Right atrium auricular region (tissue), 2 donors: Measurements from ENCODE around the gene TNNI3K. TPM values are rescaled to one million over a fixed set of nuclear protein-coding genes. Genes with fewer than 3 reads are reported as not detected.
"Not testable (repeated sequence)": the region's sequence is repeated elsewhere in the genome, so short reads cannot be mapped to it uniquely, and the experiment has no call there.

Source experiments
- DNase-seq: peaks from one replicate; pipeline ENCODE4 v3.0.0-alpha.2; 2019; ENCODE audit warnings: low spot score
- H3K27ac ChIP-seq, 2 donors: fragments of 200-600 bp; sonication (generic); 1 replicate in 1 of 2; 2 replicates in 1 of 2; pipeline ENCODE4 v1.5.1; 2016 to 2019
- H3K27me3 ChIP-seq, 2 donors: fragments of 200-600 bp; sonication (generic); one replicate each; pipeline versions ENCODE4 v1.5.1 to v1.6.0; 2017 to 2019
- H3K36me3 ChIP-seq: fragments of 200-600 bp; sonication (generic); one replicate; pipeline ENCODE4 v1.5.1; 2016
- H3K4me1 ChIP-seq, 2 donors: fragments of 200-600 bp; sonication (generic); one replicate each; pipeline versions ENCODE4 v1.5.1 to v1.6.0; 2017 to 2019
- H3K4me3 ChIP-seq, 2 donors: fragments of 200-600 bp; sonication (generic); 1 replicate in 1 of 2; 2 replicates in 1 of 2; pipeline ENCODE4 v1.5.1; 2017 to 2019; ENCODE audit warnings: mild to moderate bottlenecking in 1 of 2, moderate library complexity in 1 of 2
- H3K9me3 ChIP-seq, 2 donors: fragments of 200-600 bp; sonication (generic); one replicate each; pipeline ENCODE4 v1.5.1; 2019
- CTCF ChIP-seq, 2 donors: fragments of 200-600 bp; sonication (generic); IDR thresholded peaks; one replicate each; pipeline ENCODE4 v1.5.1; 2019; ENCODE audit warnings: antibody characterized with exemption in 2 of 2
- total RNA-seq, 2 donors: library from RNA; depleted of rRNA; stranded (reverse); fragments of >200 nt; gene quantifications; one replicate each; pipeline ENCODE4 v1.1.0, GENCODE V29; 2016

Gene TNNI3K
- total RNA-seq, 2 donors from 2014 or later = 14.6 to 18.3 TPM

GRCh38 chr1:74237035-74237434 is 1.8 kb downstream of the TNNI3K start:
- no peaks in the 10 kb centered on the region for H3K4me1 ChIP-seq
- no peak overlapping the region for H3K27ac ChIP-seq
- no peak for DNase-seq
- no peak overlapping the region for H3K4me3 ChIP-seq
- no peaks in the 10 kb centered on the region for H3K27me3 ChIP-seq
- no peaks in the 10 kb centered on the region for H3K36me3 ChIP-seq
- TF ChIP-seq CTCF (IDR thresholded peaks at IDR 0.05) = no peak
- no peaks in the 10 kb centered on the region for H3K9me3 ChIP-seq

GRCh38 chr1:74237787-74238186 is 2.6 kb downstream of the TNNI3K start:
- Histone ChIP-seq H3K27ac (no peak overlapping the region), H3K4me1 (no peaks in the 10 kb centered on the region), H3K9me3 (no peaks in the 10 kb centered on the region), H3K4me3 (no peak overlapping the region), H3K36me3 (no peaks in the 10 kb centered on the region), H3K27me3 (no peaks in the 10 kb centered on the region)
- TF ChIP-seq CTCF (IDR thresholded peaks at IDR 0.05) = no peak
- DNase-seq = no peak

- Histone ChIP-seq H3K27ac (no peak overlapping the region), H3K4me3 (no peak overlapping the region)
Observed at GRCh38 chr1:74245168-74245772, 10.1 kb downstream of the TNNI3K start.

DNA sequence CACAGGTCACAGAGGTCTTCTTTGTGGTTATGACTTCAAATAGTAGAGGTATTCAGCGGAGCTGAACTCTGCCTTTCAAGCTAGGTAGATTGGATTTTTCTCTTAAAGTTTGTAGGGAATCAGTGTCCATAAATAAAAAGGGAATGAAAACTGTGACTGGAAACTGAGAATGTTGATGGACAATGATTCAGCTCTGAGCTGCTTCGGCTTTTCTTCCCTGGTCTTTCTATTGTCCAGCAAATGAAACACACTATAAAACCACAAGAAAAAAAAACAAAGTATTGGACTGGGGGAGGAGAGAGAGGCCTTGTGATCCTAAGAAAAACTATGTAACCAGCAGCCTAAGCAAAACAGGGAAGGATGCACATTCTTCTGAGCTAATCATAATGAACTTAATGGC is 11.1 kb downstream of the TNNI3K start:
- H3K4me3 ChIP-seq = no peak overlapping the region

More at GRCh38 chr1:74245168-74245772, 10.1 kb downstream of the TNNI3K start:
- TF ChIP-seq CTCF (IDR thresholded peaks at IDR 0.05) = no peak
- Histone ChIP-seq H3K36me3 (no peaks in the 10 kb centered on the region), H3K4me1 (peaks cover 0 to 15% of the 10 kb centered on the region in 2 donors), H3K27me3 (no peaks in the 10 kb centered on the region), H3K9me3 (peaks cover 0 to 8% of the 10 kb centered on the region in 2 donors)
- no peak for DNase-seq

DNA sequence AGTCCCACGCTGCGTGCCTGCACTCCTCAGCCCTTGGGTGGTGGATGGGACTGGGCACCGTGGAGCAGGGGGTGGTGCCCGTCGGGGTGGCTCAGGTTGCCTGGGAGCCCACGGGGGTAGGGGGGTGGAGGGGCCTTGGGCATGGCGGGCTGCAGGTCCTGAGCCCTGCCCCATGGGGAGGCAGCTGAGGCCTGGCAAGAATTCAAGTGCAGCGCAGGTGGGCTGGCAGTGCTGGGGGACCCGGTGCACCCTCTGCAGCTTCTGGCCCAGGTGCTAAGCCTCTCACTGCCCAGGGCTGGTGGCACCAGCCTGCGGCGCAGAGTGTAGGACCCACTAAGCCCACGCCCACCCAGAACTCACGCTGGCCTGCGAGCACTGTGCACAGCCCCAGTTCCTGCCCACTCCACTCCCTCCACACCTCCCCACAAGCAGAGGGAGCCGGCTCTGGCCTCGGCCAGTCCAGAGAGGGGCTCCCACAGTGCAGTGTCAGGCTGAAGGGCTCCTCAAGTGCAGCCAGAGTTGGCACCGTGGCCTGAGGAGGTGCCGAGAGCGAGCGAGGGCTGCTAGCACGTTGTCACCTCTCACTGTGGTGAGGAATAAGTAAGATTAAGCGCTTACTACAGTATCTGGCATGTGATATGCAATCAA is 12.8 kb downstream of the TNNI3K start:
- no peak for DNase-seq
- Histone ChIP-seq H3K4me1 (peaks cover 0 to 15% of the 10 kb centered on the region in 2 donors), H3K27me3 (no peaks in the 10 kb centered on the region), H3K27ac (no peak overlapping the region), H3K36me3 (no peaks in the 10 kb centered on the region), H3K4me3 (no peak overlapping the region), H3K9me3 (peaks cover 0 to 8% of the 10 kb centered on the region in 2 donors)
- TF ChIP-seq CTCF (IDR thresholded peaks at IDR 0.05) = no peak

More for the DNA sequence above, 11.1 kb downstream of the TNNI3K start:
- DNase-seq = no peak
- Histone ChIP-seq H3K36me3 (no peaks in the 10 kb centered on the region), H3K27me3 (no peaks in the 10 kb centered on the region), H3K27ac (no peak overlapping the region), H3K9me3 (peaks cover 0 to 8% of the 10 kb centered on the region in 2 donors), H3K4me1 (peaks cover 0 to 15% of the 10 kb centered on the region in 2 donors)
- TF ChIP-seq CTCF (IDR thresholded peaks at IDR 0.05) = no peak

- not testable (repeated sequence) for H3K36me3 ChIP-seq, H3K27me3 ChIP-seq, H3K27ac ChIP-seq, H3K9me3 ChIP-seq, H3K4me3 ChIP-seq, DNase-seq, H3K4me1 ChIP-seq
Observed at GRCh38 chr1:74253243-74253824, 18.1 kb downstream of the TNNI3K start.
